ENCODE results near the gene FLAD1.

FLAD1 gene

DNA sequence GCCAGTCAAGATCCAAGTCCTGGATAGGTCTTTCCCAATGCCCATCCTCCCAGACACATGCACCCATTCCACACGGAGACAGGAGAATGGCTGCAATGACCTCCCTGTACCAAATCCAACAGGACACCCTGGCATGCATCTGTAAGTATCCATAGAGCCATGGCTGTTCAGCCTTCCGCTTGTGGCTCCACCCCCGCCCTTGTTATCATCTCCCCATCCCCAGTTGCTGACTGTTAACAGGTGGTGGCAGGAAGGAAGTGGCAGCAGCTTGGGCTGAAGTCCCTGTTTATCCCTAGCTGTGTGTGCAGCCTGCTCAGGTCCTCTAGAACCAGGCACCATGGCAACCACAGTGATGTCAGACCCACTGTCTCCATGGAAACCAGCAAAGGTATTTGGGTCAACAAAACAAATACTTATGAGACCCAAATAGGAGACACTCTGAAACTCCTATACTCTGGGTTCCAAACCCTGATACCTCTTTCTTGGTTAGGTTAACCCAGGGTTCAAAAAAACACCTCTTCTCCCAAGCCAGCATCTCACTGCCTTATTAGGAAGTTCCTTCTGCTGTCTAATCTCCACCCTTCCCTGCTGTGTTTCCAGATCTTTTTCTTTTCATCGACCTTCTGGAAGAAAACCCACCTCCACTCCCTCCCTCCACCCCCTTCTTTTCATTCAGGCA lies 28.0 kb upstream of the FLAD1 start:
- H3K4me3 ChIP-seq (ENCODE audit: low read length) = peak overlapping the region; percentile 74
- peaks cover 11% of the 10 kb centered on the region for H3K36me3 ChIP-seq (ENCODE audit: insufficient read depth, low read length)

DNA sequence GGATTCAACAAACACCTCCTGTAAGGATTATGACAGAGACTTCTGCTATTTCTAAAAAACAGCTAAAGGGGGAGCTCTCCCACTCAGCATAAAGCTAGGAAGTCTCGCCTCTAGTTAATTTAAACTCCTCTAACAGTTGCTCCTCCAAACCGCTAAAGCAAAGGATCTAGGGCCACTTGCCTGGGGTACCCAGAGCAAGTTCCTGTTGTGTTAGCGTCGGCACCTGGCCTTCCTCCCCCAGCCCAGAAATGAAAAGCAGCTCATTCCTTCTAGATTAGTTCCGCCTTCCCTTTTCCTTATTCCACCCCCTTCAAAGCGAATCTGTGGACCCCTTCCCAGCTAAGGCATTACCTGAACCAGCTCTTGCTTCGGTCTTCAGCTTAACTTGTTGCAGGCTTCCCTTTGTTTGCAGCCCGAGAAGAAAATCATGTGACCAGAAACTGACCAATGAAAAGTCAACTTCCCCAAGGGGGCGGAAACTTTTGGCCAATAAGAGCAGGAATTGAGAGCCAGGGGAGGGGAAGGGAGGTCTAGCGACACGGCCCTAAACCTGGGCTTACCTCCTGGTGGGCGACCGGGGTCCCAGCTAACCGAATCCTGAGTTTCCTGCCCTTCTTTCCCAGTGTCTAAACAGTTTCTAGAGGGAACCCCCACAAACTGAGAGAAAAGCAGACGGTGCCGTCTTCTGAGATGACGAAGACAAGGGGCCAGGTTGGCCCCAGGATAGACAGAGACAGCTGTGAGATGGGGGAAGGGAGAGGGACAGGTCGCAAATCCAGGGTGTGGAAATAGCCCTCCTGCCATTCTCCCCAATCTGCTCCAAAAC lies 27.2 kb upstream of the FLAD1 start, which contains the start of gene PBXIP1:
TSS of gene PBXIP1 (minus strand) at position 382 of the 826 bp plus-strand sequence. CDS start 2,378 bp downstream, outside the sequence.
- peaks cover 39% of the 10 kb centered on the region for H3K4me1 ChIP-seq (ENCODE audit: control insufficient read depth, insufficient read depth, low read length)

More for the DNA sequence above, 28.0 kb upstream of the FLAD1 start:
- Histone ChIP-seq H3K9ac (ENCODE audit: low read depth, low read length) (peak overlapping the region; percentile 73), H3K27me3 (ENCODE audit: control insufficient read depth, insufficient read depth, low read length) (no peaks in the 10 kb centered on the region), H3K4me1 (ENCODE audit: control insufficient read depth, insufficient read depth, low read length) (peaks cover 32% of the 10 kb centered on the region), H3K4me2 (ENCODE audit: low read length) (peak overlapping the region; percentile 83), H3K9me3 (replicated peaks; ENCODE audit: low read length) (no peaks in the 10 kb centered on the region)

DNA sequence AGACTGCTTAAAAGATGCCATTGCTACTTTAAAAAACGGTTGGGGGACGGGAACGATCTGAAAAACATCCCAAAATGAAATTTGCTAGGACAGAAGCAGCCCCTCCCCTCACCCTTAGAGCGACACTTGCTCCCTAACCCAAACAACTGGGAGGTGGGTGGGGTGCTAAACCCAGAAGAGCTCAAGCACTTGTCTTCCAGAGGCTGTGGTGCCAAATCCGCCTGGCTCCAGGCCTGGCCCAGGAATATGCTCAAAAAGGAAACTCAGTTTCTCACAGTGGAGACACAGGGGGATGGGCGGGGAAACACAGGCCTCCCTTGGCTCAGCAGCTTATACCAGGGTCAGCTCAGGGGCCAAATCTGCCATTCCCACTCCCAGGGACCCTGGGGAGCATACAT lies 26.6 kb upstream of the FLAD1 start:
- Histone ChIP-seq H3K4me3 (ENCODE audit: low read length) (peak overlapping the region; percentile 74), H3K9me3 (replicated peaks; ENCODE audit: low read length) (no peaks in the 10 kb centered on the region), H3K4me2 (ENCODE audit: low read length) (peak overlapping the region; percentile 83), H3K27me3 (ENCODE audit: control insufficient read depth, insufficient read depth, low read length) (no peaks in the 10 kb centered on the region), H3K36me3 (ENCODE audit: insufficient read depth, low read length) (no peaks in the 10 kb centered on the region), H3K9ac (ENCODE audit: low read depth, low read length) (peak overlapping the region; percentile 73), H3K4me1 (ENCODE audit: control insufficient read depth, insufficient read depth, low read length) (peaks cover 40% of the 10 kb centered on the region)

More for the DNA sequence above, 27.2 kb upstream of the FLAD1 start, which contains the start of gene PBXIP1:
- peak within 1 kb of the TSS; percentile 74 for H3K4me3 ChIP-seq (ENCODE audit: low read length)
- H3K27me3 ChIP-seq (ENCODE audit: control insufficient read depth, insufficient read depth, low read length) = no peaks in the 10 kb centered on the region
- peak within 1 kb of the TSS; percentile 83 for H3K4me2 ChIP-seq (ENCODE audit: low read length)
- H3K9ac ChIP-seq (ENCODE audit: low read depth, low read length) = peak within 1 kb of the TSS; percentile 73
- H3K9me3 ChIP-seq (replicated peaks; ENCODE audit: low read length) = no peaks in the 10 kb centered on the region
- H3K36me3 ChIP-seq (ENCODE audit: insufficient read depth, low read length) = peaks cover 4% of the 10 kb centered on the region

DNA sequence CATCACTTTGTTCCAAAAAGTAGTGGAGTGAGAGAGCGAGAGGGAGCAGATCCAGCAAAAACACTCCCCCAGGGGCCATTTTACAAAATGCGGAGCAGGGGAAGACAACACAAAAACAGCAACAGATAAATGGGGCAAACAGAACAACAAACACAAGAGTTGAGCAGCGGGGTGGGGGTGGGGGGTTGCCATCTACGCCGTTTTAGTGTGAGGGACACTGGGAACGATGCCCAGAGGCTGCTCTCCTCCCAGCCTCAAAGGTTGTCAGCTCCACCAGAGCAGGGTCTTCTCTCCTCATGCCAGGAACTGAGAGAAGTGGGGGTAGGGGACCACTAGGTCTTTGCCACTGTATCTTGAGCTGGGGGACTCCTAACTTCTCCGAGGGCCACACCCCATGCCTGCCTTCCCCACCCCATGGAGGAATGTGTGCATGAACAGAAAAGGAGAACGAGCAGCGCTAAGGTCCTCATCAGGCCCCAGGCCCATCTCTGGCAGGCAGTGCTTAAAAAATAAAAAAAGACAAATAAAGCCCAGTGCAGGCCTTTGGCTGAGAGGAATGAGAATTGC lies 26.0 kb upstream of the FLAD1 start:
- Histone ChIP-seq H3K27me3 (ENCODE audit: control insufficient read depth, insufficient read depth, low read length) (no peaks in the 10 kb centered on the region), H3K4me1 (ENCODE audit: control insufficient read depth, insufficient read depth, low read length) (peaks cover 42% of the 10 kb centered on the region), H3K9me3 (replicated peaks; ENCODE audit: low read length) (no peaks in the 10 kb centered on the region), H3K4me2 (ENCODE audit: low read length) (peak overlapping the region; percentile 83), H3K36me3 (ENCODE audit: insufficient read depth, low read length) (no peaks in the 10 kb centered on the region), H3K4me3 (ENCODE audit: low read length) (peak overlapping the region; percentile 74), H3K9ac (ENCODE audit: low read depth, low read length) (peak overlapping the region; percentile 73)

DNA sequence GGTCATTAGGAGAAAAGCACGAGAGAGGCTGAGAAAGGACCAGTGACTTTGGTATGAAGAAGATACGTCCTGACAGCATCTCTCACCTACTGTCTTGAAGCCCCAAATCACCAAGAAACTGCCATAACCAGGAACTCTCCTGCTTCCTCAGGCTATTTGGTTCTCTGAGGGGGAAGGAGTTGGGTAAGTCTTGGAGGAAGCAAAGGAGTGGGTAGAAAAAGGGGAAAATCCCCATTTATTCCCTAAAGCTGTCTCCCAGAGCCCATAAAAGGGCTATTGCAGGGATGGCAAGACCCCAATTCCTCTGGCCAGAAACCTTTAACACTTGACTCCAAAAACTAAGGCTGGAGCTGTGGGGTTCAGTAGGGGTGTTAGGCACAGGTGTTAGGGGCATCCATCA lies 25.1 kb upstream of the FLAD1 start:
- Histone ChIP-seq H3K36me3 (ENCODE audit: insufficient read depth, low read length) (peaks cover 8% of the 10 kb centered on the region), H3K4me3 (ENCODE audit: low read length) (no peak overlapping the region), H3K4me1 (ENCODE audit: control insufficient read depth, insufficient read depth, low read length) (peaks cover 48% of the 10 kb centered on the region), H3K4me2 (ENCODE audit: low read length) (no peak overlapping the region), H3K9ac (ENCODE audit: low read depth, low read length) (no peak overlapping the region), H3K9me3 (replicated peaks; ENCODE audit: low read length) (no peaks in the 10 kb centered on the region), H3K27me3 (ENCODE audit: control insufficient read depth, insufficient read depth, low read length) (no peaks in the 10 kb centered on the region)

DNA sequence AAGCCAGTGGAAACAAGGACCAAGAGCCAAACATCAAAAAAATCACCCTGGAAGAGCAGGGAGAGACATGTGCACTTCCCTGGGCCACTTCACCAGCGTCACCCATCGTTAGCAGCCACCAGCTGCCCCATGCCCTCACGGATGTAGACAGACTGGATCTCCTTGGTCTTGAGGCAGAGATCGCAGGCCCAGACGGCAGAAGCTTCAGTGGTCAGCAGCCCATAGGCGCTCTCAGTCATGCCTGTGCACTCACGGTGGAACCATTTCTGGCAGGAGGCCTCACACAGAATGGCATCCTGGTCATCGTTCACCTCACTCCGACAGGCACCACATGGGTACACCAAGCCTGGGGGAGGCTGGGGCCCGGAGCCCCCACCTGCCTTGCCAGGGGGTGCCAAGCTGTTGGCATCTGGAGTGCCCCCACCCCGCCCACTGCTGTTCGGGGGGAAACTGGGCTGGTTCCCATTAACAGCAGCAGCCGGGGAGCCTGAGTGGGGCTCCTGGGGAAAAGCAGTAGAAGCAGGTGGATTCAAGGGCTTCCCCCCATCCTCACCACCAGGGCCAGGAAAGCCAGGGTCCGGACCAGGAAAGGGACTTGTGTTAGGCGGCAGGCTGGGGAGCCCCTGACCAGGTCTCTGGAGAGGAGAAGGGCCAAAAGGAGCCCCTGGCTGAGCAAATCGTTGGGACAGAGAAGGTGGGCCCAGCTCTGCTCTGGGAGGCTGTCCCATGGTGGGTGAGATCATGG lies 24.3 kb upstream of the FLAD1 start:
- peaks cover 16% of the 10 kb centered on the region for H3K36me3 ChIP-seq (ENCODE audit: insufficient read depth, low read length)
- peaks cover 55% of the 10 kb centered on the region for H3K4me1 ChIP-seq (ENCODE audit: control insufficient read depth, insufficient read depth, low read length)
- no peak overlapping the region for H3K4me2 ChIP-seq (ENCODE audit: low read length)
- no peaks in the 10 kb centered on the region for H3K9me3 ChIP-seq (replicated peaks; ENCODE audit: low read length)
- H3K4me3 ChIP-seq (ENCODE audit: low read length) = no peak overlapping the region
- H3K9ac ChIP-seq (ENCODE audit: low read depth, low read length) = no peak overlapping the region
- H3K27me3 ChIP-seq (ENCODE audit: control insufficient read depth, insufficient read depth, low read length) = no peaks in the 10 kb centered on the region

DNA sequence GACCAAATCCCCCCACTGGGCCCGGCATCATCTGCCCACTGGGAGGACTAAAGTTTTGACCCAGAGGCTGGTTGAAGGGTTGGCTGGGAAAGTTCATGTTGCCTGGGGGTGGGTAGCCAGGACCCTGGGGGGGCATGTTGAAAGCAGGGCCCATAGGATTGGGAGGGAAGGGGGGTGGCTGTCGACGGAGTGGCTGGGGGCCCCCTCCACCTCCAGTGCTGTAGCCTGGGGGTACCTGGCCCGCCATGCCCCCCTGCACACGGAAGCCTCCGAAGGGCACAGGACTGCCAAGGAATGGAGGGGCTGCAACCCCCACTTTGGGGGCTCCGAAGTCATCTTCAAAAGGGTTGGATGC lies 23.7 kb upstream of the FLAD1 start:
- Histone ChIP-seq H3K9ac (ENCODE audit: low read depth, low read length) (no peak overlapping the region), H3K36me3 (ENCODE audit: insufficient read depth, low read length) (peaks cover 21% of the 10 kb centered on the region), H3K4me2 (ENCODE audit: low read length) (no peak overlapping the region), H3K4me1 (ENCODE audit: control insufficient read depth, insufficient read depth, low read length) (peaks cover 54% of the 10 kb centered on the region), H3K4me3 (ENCODE audit: low read length) (no peak overlapping the region), H3K9me3 (replicated peaks; ENCODE audit: low read length) (no peaks in the 10 kb centered on the region), H3K27me3 (ENCODE audit: control insufficient read depth, insufficient read depth, low read length) (no peaks in the 10 kb centered on the region)

DNA sequence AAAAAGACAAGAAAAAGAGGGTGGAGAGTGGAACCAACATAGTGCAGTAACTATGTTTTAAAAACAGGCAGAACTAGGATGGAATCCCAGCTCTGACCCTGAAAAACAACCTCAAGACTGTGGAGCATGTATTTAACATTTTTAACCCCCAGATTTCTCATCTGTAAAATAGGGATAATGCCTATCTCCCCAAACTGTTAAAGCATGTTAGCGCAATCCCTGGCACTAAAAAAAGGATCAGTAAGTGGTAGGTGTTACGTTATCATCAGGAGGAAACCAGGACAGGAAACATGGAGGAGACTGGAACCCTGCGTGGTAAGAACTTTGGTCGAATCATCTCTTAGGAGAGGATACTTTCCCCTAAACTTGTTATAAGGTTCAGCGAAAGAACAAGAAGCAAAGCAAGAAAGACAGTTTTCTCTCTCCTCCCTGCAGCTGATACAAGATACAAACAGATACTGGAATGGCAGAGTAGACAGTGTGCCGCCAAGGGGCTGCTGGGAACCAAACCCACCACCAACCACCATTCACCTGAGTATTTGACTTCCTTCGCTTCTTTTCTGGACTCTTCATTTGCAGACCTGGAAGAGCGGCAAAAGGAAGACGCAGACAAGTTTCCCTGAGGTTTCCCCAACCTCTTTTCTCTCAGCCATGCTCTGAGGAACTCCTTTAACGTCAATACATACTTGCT lies 22.6 kb upstream of the FLAD1 start:
- peak overlapping the region; percentile 94 for H3K9ac ChIP-seq (ENCODE audit: low read depth, low read length)
- no peaks in the 10 kb centered on the region for H3K27me3 ChIP-seq (ENCODE audit: control insufficient read depth, insufficient read depth, low read length)
- no peaks in the 10 kb centered on the region for H3K9me3 ChIP-seq (replicated peaks; ENCODE audit: low read length)
- H3K4me1 ChIP-seq (ENCODE audit: control insufficient read depth, insufficient read depth, low read length) = peaks cover 46% of the 10 kb centered on the region
- peak overlapping the region; percentile 88 for H3K4me3 ChIP-seq (ENCODE audit: low read length)
- peaks cover 32% of the 10 kb centered on the region for H3K36me3 ChIP-seq (ENCODE audit: insufficient read depth, low read length)
- H3K4me2 ChIP-seq (ENCODE audit: low read length) = peak overlapping the region; percentile 87

DNA sequence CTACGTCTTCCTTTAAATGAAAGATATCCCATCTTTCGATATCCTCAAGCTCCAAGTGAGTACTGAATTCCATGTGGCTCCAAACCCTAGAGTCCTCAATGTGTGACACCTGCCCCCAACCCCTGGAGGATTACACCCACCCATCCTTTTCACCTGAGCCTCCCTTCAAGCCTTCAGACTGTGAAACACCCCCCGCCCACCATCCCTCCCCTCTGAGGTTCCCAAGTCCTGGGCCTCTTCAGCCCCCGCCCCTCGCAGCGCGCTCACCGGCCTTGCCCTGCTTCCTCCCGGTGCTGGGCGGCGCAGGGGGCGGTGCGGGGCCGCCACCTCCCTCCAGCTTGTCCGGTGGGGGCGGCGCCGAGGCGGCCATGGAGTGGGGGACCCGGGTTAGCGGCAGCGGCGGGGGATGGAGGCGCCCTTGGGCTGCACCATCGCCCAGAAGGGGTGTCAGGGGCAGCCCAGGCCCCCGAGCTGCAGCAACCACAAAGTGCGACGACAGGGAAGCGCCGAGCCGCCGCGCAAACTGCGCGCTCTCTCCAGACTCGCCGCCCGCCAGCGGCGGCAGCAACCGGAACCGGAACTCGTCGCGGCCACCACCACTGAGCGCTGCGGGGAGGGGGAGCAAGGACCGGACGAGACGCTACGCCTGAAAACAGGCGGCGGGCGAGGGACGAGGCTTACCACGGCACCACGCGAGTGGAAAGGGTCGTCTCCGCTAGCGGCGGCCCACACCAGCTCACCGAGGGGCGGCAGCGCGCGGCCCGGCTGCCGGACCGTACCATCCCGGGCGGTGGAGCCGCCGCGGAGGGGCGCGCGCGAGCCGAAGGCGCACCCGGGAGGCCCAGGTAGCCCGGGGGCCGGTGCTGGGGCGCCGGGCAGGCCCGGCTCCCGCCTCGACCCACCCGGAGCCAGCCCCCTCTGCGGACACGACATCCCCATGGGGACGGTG lies 21.7 kb upstream of the FLAD1 start, which contains the start of gene PYGO2:
TSS of gene PYGO2 (minus strand) at position 576 of the 949 bp plus-strand sequence. CDS start at position 370, 206 bp downstream.
- Histone ChIP-seq H3K4me3 (ENCODE audit: low read length) (peak within 1 kb of the TSS; percentile 88), H3K36me3 (ENCODE audit: insufficient read depth, low read length) (peaks cover 41% of the 10 kb centered on the region), H3K27me3 (ENCODE audit: control insufficient read depth, insufficient read depth, low read length) (no peaks in the 10 kb centered on the region), H3K9me3 (replicated peaks; ENCODE audit: low read length) (no peaks in the 10 kb centered on the region), H3K4me2 (ENCODE audit: low read length) (peak within 1 kb of the TSS; percentile 87), H3K4me1 (ENCODE audit: control insufficient read depth, insufficient read depth, low read length) (peaks cover 49% of the 10 kb centered on the region), H3K9ac (ENCODE audit: low read depth, low read length) (peak within 1 kb of the TSS; percentile 94)
